SH-SY5Y (cell line): ENCODE results near the gene LTA4H.

Source experiments
- GATA2 ChIP-seq: IDR thresholded peaks from 2 replicates; pipeline ENCODE4 v1.6.1; 2011; ENCODE audit warnings: mild to moderate bottlenecking, low read depth, low read length
- GATA3 ChIP-seq: IDR thresholded peaks from 2 replicates; pipeline ENCODE4 v1.6.1; 2011; ENCODE audit warnings: low read depth, mild to moderate bottlenecking, low read length, moderate library complexity

DNA sequence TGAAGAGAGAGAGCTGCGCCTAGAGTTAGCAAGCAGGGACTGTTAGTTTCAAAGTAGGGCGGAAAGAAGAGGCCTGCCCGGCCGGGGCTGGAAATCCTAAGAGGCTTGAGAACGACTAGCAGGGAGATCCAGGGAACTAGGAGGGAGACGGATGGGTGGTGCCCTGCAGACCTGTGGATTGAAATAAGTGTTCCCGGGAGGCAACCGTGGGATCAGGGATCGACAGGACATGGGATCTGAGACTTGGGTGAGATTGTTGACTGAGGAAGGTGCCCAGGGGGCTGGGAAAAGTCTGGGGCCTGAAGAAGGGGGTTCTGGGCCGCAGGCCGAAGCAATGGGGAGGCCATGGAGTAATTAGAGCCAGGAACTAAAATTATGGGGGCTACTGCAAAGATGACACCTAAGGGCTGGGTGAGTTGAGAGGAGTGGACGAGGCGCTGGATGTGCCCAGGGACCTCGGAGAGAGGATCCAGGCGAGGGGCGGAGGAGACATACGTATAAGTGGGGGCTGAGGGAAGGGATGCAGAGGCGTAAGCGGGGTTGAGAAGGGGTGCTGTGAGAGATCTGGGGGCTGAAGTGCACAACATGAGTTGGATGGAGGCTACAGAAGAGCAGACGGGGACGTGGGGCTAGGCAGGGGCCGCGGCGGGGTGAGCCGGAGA lies 635 bp downstream of the LTA4H start:
- TF ChIP-seq GATA3: no peak
- no peak for TF ChIP-seq GATA2
